Motor neuron (in vitro differentiated cells): ENCODE data around the gene UGT1A10. TPM values are rescaled to one million over a fixed set of nuclear protein-coding genes. Genes with fewer than 3 reads are reported as not detected.
"Not testable (repeated sequence)": the region's sequence is repeated elsewhere in the genome, so short reads cannot be mapped to it uniquely, and the experiment has no call there.

ENCODE experiments used
- ATAC-seq, 8 experiments: fragments of 200-7000 bp; cut with Tn5 transposase; replicated peaks in 6 of 8; 2 replicates each; pipeline ENCODE4 v1.8.0; 2021; ENCODE audit warnings: mild to moderate bottlenecking in 8 of 8, moderate library complexity in 8 of 8
- H3K27ac ChIP-seq, 2 donors: fragments of 250-450 bp; sonication (Bioruptor Pico); 2 replicates each; pipeline ENCODE4 v1.9.0; 2021; ENCODE audit warnings: antibody characterized with exemption in 2 of 2, mild to moderate bottlenecking in 2 of 2, moderate library complexity in 1 of 2
- H3K4me1 ChIP-seq, 2 donors: fragments of 250-450 bp; sonication (Bioruptor Pico); replicated peaks in 1 of 2; 2 replicates each; pipeline ENCODE4 v1.6.1; 2021; ENCODE audit warnings: antibody characterized with exemption in 2 of 2, mild to moderate bottlenecking in 2 of 2, moderate library complexity in 1 of 2
- H3K4me3 ChIP-seq, 5 donors: fragments of 250-450 bp; sonication (Bioruptor Pico); 2 replicates each; pipeline ENCODE4 v1.9.0; 2021; ENCODE audit warnings: antibody characterized with exemption in 5 of 5, mild to moderate bottlenecking in 5 of 5, moderate library complexity in 4 of 5
- WGBS, 10 experiments: fragments of 450-650 bp; shearing (Covaris generic); methylation state at CpG; one replicate each; pipeline ENCODE4 v1.0.0; 2022; 5-methylcytosine and 5-hydroxymethylcytosine counted together
- in situ Hi-C, 9 experiments: fragments of 400-800 bp; cut with MboI; loops; one replicate each; pipeline ENCODE4 v1.15.0; 2021; ENCODE audit warnings: low sequenced_read_pairs in 9 of 9, low pct_unique_long_range_greater_than_20kb in 2 of 9; ENCODE audit not compliant: unreplicated experiment in 9 of 9
- total RNA-seq, 8 experiments: library from RNA; unstranded; fragments of 300-600 nt; gene quantifications; 2 replicates each; pipeline versions ENCODE4 v1.2.3 to v1.2.4, GENCODE V29; 2022

Gene UGT1A10
- total RNA-seq, 8 experiments from 2014 or later, result 0.14 to 11.1 (median 0.40) TPM; not detected in 3

DNA sequence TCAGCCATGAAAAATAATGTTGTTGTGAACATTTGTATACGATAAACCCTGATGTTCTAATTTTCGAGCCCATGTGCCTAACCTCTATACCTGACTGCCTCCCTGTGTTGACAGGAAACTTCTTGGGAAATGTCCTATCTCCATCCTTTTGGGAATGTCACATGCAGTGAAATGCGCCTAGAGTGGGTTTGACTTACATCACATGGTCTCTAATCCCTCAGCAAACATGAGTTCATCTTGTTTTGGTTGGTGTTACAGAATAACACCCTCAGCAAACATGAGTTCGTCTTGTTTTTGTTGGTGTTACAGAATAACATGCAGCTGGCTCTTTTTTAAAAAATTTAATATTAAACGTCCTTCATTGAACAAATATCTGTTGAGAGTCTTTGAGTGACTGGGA, 52.1 kb downstream of the UGT1A10 start:
- ATAC-seq, result no peak
- WGBS, 10 experiments, result 30 to 83% (median 74%) methylated on average over 2 to 5 of the region's 5 CpGs; no CpG with 5 or more reads in 1 of the 10 experiments
- in situ Hi-C loops, result no loop called here
- no peak overlapping the region for H3K4me3 ChIP-seq
- H3K27ac ChIP-seq, result no peak overlapping the region
- peaks cover 4% of the 10 kb centered on the region in 2 donors for H3K4me1 ChIP-seq

DNA sequence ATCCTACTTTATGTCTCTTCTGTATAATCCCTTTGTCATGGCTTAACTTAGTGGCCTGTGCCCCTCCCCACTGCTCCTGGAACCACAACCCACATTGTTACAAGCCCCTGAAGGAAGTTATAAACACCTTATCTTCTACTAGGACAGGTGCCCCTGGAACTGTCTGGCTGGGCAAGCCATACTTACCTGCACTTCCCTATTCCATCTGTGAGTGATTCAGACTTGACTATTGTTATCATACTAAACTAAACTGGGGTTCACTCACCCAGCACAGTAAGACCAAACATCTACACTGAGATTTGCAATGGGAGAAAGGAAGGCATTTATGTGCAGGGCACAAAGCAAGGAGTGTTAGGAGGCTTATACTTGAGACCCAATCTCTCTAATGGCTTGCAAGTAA, 52.8 kb downstream of the UGT1A10 start:
- no peak overlapping the region for H3K27ac ChIP-seq
- peaks cover 4% of the 10 kb centered on the region in 2 donors for H3K4me1 ChIP-seq
- no peak overlapping the region for H3K4me3 ChIP-seq
- in situ Hi-C loops, result no loop called here
- ATAC-seq, result no peak

DNA sequence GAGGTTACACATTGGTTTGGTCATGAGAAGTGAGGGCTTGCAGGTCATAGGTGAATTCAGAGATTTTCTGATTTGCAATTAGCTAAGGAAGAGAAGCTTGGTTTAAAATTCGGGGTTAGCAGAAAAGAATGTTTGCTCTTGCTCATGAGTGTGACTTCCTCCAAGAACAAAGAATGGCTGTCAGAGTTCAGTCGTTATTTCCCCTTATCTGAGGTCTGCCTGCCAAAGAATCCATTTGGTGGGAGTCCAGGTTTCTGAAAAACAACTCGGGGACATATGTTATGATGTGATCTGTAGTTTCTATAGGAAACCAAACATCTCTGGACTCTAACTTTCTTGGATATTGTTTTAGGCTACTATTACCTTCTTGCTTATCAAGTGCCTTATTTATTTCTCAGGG, 53.3 kb downstream of the UGT1A10 start:
- Histone ChIP-seq H3K4me1 (peaks cover 4% of the 10 kb centered on the region in 2 donors), H3K27ac (no peak overlapping the region), H3K4me3 (no peak overlapping the region)
- in situ Hi-C loops, result no loop called here
- no peak for ATAC-seq
- 14 to 71% (median 56%) methylated on average over 1 to 3 of the region's 3 CpGs; no CpG with 5 or more reads in 2 of the 10 experiments for WGBS, 10 experiments

DNA sequence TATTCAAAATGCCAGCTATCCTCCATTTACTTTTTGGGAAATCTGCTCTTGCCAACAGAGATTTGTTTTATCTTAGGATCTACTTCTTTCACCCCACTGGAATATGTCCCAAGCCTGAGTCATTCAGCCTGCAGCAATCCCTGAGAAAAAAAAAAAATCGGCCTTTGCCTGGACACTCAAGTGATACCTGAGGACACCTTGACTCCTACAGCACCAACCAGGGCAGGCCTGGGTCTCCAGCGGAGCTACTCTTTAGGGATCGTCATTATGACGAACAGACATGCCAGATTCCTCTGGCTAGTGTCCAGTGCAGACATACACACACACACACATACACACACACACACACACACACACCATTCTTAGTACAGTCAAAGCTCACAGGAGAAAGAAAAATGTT, 54.2 kb downstream of the UGT1A10 start:
- in situ Hi-C loops, result no loop called here
- Histone ChIP-seq H3K4me1 (peaks cover 4% of the 10 kb centered on the region in 2 donors), H3K27ac (no peak overlapping the region), H3K4me3 (no peak overlapping the region)
- ATAC-seq, result no peak
- 14 to 100% (median 92%) methylated on average over 2 to 3 of the region's 4 CpGs; no CpG with 5 or more reads in 7 of the 10 experiments for WGBS, 10 experiments

DNA sequence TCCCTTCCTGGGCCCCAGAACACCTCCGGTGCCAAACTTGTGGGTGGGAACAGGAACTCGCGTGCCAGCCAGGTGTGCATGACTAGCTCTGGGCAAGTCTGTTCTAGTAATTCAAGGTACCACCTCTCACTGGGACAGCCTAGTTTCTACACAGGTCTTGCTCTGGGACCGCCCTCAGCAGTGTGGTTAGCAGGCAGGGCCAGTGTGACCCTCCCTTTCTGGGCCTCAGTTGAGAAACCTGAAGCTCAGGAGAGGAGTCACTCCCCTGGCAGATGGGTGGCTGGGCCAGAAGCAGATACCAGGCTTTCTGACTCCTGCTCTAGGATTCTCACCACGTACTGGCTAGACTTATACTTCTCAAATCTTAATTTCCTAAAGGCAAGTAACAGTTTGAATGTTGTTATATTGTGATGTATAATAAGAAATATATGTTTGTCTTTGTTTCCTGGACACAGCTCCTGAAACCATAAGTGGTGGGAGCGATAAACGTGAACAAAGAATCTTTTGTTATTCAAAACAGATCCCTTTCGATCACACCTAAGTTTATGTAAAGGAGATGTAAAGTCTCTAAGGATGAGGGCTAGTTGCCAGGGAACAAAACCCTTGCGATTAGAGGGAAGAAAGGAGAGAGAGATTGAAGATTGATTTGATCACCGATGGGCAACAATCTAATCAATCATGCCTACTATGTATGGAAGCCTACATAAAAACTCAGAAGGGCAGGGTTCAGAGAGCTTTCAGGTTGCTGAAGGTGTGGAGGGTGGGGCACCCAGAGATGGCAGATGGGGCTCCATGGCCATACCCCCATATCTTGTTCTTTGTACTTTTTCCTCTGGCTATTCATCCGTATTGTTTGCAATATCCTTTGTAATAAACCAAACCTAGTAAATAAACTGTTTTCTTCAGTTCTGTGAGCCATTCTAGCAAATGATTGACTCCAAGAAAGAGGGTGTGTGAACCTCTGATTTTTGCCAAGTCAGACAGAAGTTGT, 55.5 kb downstream of the UGT1A10 start:
- H3K4me1 ChIP-seq, result peaks cover 4% of the 10 kb centered on the region in 2 donors
- in situ Hi-C loops, result no loop called here
- ATAC-seq, result peak in 2 of 8 experiments; percentile 20 to 46
- H3K27ac ChIP-seq, result no peak overlapping the region
- H3K4me3 ChIP-seq, result no peak overlapping the region
- WGBS, 10 experiments, result 32 to 83% (median 67%) methylated on average over 2 to 7 of the region's 11 CpGs

DNA sequence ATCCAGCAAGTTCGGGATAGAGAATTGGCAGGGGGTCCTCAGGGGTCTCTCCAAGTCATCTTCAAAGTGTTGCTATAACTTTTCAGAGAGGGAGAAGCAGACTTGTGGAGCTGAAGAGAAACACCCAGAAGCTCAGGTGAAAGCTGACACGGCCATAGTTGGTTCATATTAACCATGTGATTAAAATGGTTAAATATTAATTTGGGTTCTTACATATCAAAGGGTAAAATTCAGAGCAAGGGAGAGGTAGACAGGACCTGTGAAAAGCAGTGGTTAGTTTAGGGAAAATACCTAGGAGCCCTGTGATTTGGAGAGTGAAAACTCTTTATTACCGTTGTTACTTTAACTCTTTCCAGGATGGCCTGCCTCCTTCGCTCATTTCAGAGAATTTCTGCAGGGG, 56.4 kb downstream of the UGT1A10 start, which contains the start of gene UGT1A6:
Gene UGT1A6, plus strand, starts transcription at position 243 of the 400 bp plus-strand sequence. Its CDS starts 115 bp downstream, at position 358.
- Histone ChIP-seq H3K4me3 (no peak within 1 kb of the TSS), H3K27ac (no peak within 1 kb of the TSS), H3K4me1 (peaks cover 4% of the 10 kb centered on the region in 2 donors)
- WGBS, 10 experiments, result 19 to 100% (median 95%) methylated on average over 1 to 4 of the region's 4 CpGs; no CpG with 5 or more reads in 1 of the 10 experiments
- ATAC-seq, result no peak
- in situ Hi-C loops, result no loop called here

DNA sequence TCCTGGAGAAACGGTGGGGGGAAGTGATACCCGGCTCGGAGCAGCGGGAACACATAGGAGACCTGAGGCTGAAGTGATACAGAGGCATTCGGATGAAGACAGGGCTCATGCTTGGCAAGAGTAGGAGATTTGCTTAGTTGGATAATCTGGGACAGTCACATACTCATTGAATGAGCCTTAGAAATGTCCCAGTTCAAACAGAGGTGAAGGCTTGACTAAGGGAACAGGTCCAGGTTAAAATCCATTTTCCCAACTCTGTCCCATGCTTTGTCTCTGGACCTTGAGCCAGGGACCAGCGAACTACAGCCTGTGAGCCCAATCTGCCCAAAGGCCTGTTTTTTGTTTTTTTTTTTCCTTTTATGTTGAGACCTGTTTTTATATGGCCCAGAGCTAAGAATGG, 57.7 kb downstream of the UGT1A10 start:
- H3K4me3 ChIP-seq, result no peak overlapping the region
- 34 to 98% (median 87%) methylated on average over 1 to 6 of the region's 6 CpGs; no CpG with 5 or more reads in 3 of the 10 experiments for WGBS, 10 experiments
- peaks cover 4% of the 10 kb centered on the region in 2 donors for H3K4me1 ChIP-seq
- no peak for ATAC-seq
- H3K27ac ChIP-seq, result no peak overlapping the region
- in situ Hi-C loops, result no loop called here

DNA sequence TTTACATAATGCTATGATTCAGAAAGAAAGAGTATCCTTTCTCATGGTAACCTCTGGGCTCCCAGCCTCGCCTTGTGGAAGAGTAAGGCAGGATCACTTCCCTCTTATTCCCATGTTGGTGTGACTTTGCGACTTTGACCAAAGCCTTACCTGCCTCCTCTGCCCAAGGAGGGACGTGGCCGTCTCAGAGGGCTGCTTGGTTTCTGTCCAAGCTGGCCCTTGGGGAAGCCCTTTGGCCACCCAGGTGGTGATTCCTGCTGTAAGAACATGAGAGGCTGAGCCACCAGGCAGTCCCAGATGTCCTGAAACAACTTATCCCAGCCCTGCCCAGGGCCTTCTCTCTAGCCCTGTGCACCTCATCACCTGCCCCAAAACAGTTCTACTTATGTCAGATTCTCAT, 62.5 kb downstream of the UGT1A10 start:
- in situ Hi-C loops, result no loop called here
- Histone ChIP-seq H3K4me1 (peaks cover 0 to 4% of the 10 kb centered on the region in 2 donors), H3K4me3 (no peak overlapping the region), H3K27ac (no peak overlapping the region)
- ATAC-seq, result no peak
- WGBS, 10 experiments, result 30 to 100% (median 93%) methylated on average over 1 to 3 of the region's 4 CpGs; no CpG with 5 or more reads in 3 of the 10 experiments

DNA sequence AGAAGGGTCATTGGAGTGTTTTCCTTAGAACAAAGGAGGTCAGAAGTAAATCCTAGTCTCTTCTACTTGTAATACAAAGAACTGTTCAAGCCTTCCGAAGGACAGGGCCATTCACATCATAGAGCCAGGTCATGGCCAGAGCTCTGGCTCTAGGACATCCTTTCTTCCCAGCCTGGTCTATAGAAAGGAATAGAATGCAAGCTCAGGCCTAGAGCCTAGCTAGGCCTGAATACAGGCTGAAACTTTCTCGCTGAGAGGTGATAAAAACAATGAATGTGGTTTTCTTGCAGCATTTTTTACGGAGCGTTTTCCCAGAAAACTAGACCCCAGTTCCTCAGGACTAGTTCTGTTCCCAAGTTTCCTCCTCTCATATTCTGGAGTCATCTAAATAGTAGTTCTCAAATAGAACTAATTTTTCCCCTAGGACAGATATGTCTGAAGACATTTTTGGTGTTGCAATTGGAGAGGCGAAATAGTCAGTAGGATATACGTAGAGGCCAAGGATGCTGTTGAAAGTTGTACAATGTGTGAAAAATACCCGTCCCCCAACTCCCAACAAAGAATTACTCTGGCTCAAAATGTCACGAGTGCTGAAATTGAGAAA, 63.3 kb downstream of the UGT1A10 start:
- 60 to 93% (median 77%) methylated on average over 1 to 7 of the region's 8 CpGs; no CpG with 5 or more reads in 3 of the 10 experiments for WGBS, 10 experiments
- in situ Hi-C loops, result loop anchor here in 2 of 9 experiments (25.0 kb wide), 2 partner anchors 162 to 237 kb away; no protein-coding TSS in a partner anchor
- H3K4me1 ChIP-seq, result peaks cover 0 to 4% of the 10 kb centered on the region in 2 donors
- no peak overlapping the region for H3K27ac ChIP-seq
- no peak overlapping the region for H3K4me3 ChIP-seq
- ATAC-seq, result no peak

DNA sequence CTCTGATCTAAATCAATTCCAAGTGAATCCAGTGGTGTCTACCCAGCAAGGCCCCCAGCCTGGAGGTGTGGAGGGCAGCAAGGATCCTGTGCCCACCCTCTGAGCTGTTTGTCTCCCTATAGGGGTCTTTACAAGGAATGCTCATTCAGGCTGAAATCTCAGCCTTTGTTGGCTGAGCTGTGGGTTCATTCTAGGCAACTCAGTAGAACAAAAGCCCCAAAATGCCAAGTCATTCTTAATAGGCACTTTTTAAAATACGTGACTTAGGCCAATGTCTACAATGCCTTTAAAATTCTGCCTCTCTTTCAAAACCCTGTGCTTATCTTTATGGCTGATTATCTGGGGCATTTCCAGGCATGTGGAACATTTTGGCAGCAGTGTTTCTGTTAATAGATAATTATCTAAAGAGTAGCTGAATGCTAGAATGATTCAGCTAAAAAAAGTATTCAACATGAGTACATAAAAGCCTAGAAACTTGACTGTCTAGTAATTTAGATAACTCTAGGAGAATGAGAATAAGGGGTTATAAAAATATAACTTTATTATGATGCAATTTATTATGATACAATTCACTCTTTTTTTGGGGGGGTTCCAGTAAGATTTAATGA, 63.9 kb downstream of the UGT1A10 start:
- peaks cover 0 to 4% of the 10 kb centered on the region in 2 donors for H3K4me1 ChIP-seq
- peak in 5 of 8 experiments; percentile 24 to 52 (median 45) for ATAC-seq
- in situ Hi-C loops, result loop anchor here in 2 of 9 experiments (25.0 kb wide), 2 partner anchors 163 to 238 kb away; no protein-coding TSS in a partner anchor

DNA sequence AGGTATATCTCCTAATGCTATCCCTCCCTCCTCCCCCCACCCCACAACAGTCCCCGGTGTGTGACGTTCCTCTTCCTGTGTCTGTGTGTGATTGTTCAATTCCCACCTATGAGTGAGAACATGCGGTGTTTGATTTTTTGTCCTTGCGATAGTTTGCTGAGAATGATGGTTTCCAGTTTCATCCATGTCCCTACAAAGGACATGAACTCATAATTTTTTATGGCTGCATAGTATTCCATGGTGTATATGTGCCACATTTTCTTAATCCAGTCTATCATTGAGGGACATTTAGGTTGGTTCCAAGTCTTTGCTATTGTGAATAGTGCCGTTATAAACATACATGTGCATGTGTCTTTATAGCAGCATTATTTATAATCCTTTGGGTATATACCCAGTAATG, 64.6 kb downstream of the UGT1A10 start:
- not testable (repeated sequence) for ATAC-seq, H3K27ac ChIP-seq, H3K4me3 ChIP-seq, H3K4me1 ChIP-seq
- in situ Hi-C loops, result loop anchor here in 2 of 9 experiments (25.0 kb wide), 2 partner anchors 164 to 239 kb away; no protein-coding TSS in a partner anchor
- WGBS, 10 experiments, result 90 to 100% (median 100%) methylated on average over 1 to 2 of the region's 5 CpGs; no CpG with 5 or more reads in 5 of the 10 experiments

More for the DNA sequence above, 63.9 kb downstream of the UGT1A10 start:
- H3K4me3 ChIP-seq, result no peak overlapping the region
- no peak overlapping the region for H3K27ac ChIP-seq
- WGBS, 10 experiments, result 0 to 40% (median 17%) methylated on average over 1 of the region's 1 CpG; no CpG with 5 or more reads in 5 of the 10 experiments

DNA sequence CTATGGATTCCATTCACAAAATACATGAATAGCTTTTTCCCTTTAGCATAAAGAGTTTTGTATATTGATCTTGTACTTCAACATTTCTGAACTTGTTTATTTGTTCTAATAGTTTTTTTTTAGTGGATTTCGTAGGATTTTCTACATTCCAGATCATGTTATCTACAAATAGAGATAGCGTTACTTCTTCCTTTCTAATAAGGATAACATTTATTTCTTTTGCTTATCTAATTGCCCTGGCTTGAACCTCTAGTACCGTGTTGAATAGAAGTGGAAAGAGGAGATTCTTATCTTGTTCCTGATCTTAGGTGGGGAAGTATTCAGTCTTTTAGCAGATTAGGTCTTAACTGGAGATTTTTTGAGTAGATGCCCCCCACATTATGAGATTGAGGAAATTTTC, 66.0 kb downstream of the UGT1A10 start:
- WGBS, 10 experiments, result 56 to 97% (median 89%) methylated on average over 2 to 3 of the region's 3 CpGs
- in situ Hi-C loops, result loop anchor here in 2 of 9 experiments (25.0 kb wide), 2 partner anchors 165 to 240 kb away; no protein-coding TSS in a partner anchor

More for the DNA sequence above, 66.0 kb downstream of the UGT1A10 start:
- peaks cover 0 to 4% of the 10 kb centered on the region in 2 donors for H3K4me1 ChIP-seq
- ATAC-seq, result no peak
- no peak overlapping the region for H3K27ac ChIP-seq
- H3K4me3 ChIP-seq, result no peak overlapping the region
